ENCODE data around the gene UCN. TPM values are rescaled to one million over a fixed set of nuclear protein-coding genes. Genes with fewer than 3 reads are reported as not detected.

Gene UCN
- total and polyA plus RNA-seq, 2 of the 4 experiments (the other 2 are of a cell fraction) = 0.22 TPM; not detected in 1

DNA sequence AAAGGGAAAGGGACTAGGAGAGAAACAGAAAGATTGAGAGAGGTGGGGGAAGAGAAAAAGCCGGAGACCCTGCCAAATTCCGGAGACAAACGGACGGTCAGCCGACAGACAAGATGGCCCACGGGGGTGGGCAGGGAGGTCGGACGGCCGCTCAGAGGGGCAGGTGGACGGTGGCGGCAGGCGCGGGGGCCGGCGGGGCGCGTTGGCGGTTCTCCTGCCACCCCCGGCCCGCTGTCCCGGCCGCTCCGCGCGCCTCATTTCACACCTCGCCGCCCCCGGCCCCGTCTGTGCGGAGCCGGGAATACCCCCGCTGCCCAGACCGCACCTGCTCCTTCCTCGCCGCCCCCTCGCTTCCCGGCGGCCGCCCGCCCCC lies 46.3 kb downstream of the UCN start:
- Histone ChIP-seq H3K79me1 (ENCODE audit: low read depth in 1 of 2, low read length in 2 of 2) (no peaks in the 10 kb centered on the region), H4K5ac (ENCODE audit: low read depth, low read length) (no peak overlapping the region), H2BK20ac (ENCODE audit: low read depth, low read length) (no peak overlapping the region), H3K23ac (ENCODE audit: low read depth, low read length) (no peak overlapping the region), H4K20me1 (ENCODE audit: insufficient read depth, low read length) (no peaks in the 10 kb centered on the region), H2AK5ac (ENCODE audit: low read depth, low read length) (no peak overlapping the region), H3K14ac (replicated peaks; ENCODE audit: low read depth, low read length) (no peak overlapping the region), H3K18ac (ENCODE audit: low read depth, low read length) (no peak overlapping the region), H3K9me1 (ENCODE audit: insufficient read depth, low read length) (no peaks in the 10 kb centered on the region; the same call in 1 of the 2 replicates), H3K9ac (ENCODE audit: low read depth, low read length) (no peak overlapping the region), H3K4ac (ENCODE audit: low read depth, low read length) (no peak overlapping the region), H3K4me3 (ENCODE audit: insufficient read depth, low read depth, low read length) (no peak overlapping the region), H4K91ac (ENCODE audit: insufficient read depth, low read depth, low read length) (no peak overlapping the region), H2BK5ac (ENCODE audit: low read depth, low read length, poor library complexity, severe bottlenecking) (no peak overlapping the region), H3K56ac (ENCODE audit: extremely low read depth, insufficient read depth, low read length) (no peak overlapping the region), H4K8ac (ENCODE audit: low read depth in 2 of 2, low read length in 2 of 2) (no peak overlapping the region), H3K9me3 (ENCODE audit: control insufficient read depth, insufficient read depth, low read length) (no peaks in the 10 kb centered on the region; the same call in 1 of the 2 replicates), H3K36me3 (ENCODE audit: control insufficient read depth, insufficient read depth, low read length) (no peaks in the 10 kb centered on the region), H2AK9ac (replicated peaks; ENCODE audit: low read depth, low read length, poor library complexity) (no peak overlapping the region), H3K27me3 (ENCODE audit: control insufficient read depth, insufficient read depth, low read length) (peaks cover 86% of the 10 kb centered on the region), H2AFZ (replicated peaks; ENCODE audit: low read length, poor library complexity) (no peak overlapping the region), H3K4me2 (ENCODE audit: low read depth, low read length) (no peak overlapping the region), H3K4me1 (ENCODE audit: control insufficient read depth, insufficient read depth, low read length) (peaks cover 4% of the 10 kb centered on the region; the same call in 1 of the 2 replicates), H3K27ac (ENCODE audit: insufficient read depth, low read length) (no peak overlapping the region), H2BK15ac (ENCODE audit: low read depth, low read length) (no peak overlapping the region), H2BK120ac (ENCODE audit: low read depth, low read length) (no peak overlapping the region)
- ChIA-PET CTCF (no interaction called here), POLR2A (ENCODE audit: unreplicated experiment) (no interaction called here)
- no TSS peak for BruUV-seq (replicated peaks)
- intact Hi-C loops (cut with micrococcal nuclease) (no loop called here), dilution Hi-C loops (cut with HindIII; ENCODE audit: low sequenced_read_pairs, unreplicated experiment) (no loop called here), in situ Hi-C loops (cut with MboI; ENCODE audit: low sequenced_read_pairs) (no loop called here)
- no peak for DNase-seq
- no peak for ATAC-seq (ENCODE audit: low read depth)
- TF ChIP-seq RAD21 (IDR thresholded peaks at IDR 0.05; ENCODE audit: low read length) (no peak), CHD1 (IDR thresholded peaks at IDR 0.05; ENCODE audit: low read depth, low read length) (no peak), RFX5 (IDR thresholded peaks at IDR 0.05; ENCODE audit: low read depth, low read length) (no peak), NFE2L2 (IDR thresholded peaks at IDR 0.05; ENCODE audit: low read depth, low read length) (no peak), MAZ (IDR thresholded peaks at IDR 0.05; ENCODE audit: borderline replicate concordance, low read depth, low read length) (no peak), MAFK (IDR thresholded peaks at IDR 0.05; ENCODE audit: low read depth, low read length) (no peak), FOS (IDR thresholded peaks at IDR 0.05; ENCODE audit: low read depth, low read length) (no peak), RCOR1 (IDR thresholded peaks at IDR 0.05; ENCODE audit: insufficient replicate concordance, low read length) (no peak)
- TF ChIP-seq, protein P1, sequence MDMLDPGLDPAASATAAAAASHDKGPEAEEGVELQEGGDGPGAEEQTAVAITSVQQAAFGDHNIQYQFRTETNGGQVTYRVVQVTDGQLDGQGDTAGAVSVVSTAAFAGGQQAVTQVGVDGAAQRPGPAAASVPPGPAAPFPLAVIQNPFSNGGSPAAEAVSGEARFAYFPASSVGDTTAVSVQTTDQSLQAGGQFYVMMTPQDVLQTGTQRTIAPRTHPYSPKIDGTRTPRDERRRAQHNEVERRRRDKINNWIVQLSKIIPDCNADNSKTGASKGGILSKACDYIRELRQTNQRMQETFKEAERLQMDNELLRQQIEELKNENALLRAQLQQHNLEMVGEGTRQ (IDR thresholded peaks at IDR 0.05; ENCODE audit: low read depth, low read length) = no peak
- TF ChIP-seq, protein P2, sequence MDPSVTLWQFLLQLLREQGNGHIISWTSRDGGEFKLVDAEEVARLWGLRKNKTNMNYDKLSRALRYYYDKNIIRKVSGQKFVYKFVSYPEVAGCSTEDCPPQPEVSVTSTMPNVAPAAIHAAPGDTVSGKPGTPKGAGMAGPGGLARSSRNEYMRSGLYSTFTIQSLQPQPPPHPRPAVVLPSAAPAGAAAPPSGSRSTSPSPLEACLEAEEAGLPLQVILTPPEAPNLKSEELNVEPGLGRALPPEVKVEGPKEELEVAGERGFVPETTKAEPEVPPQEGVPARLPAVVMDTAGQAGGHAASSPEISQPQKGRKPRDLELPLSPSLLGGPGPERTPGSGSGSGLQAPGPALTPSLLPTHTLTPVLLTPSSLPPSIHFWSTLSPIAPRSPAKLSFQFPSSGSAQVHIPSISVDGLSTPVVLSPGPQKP (IDR thresholded peaks at IDR 0.05; ENCODE audit: borderline replicate concordance, low read depth, low read length) = no peak
- 2% methylated on average over 19 of the region's 40 CpGs; no CpG with 5 or more reads in 1 of the 2 experiments for WGBS, 2 experiments (ENCODE audit: extremely low coverage in 2 of 2, insufficient read length in 1 of 2)

All from IMR-90 (cell line).